Stimulated activated CD4-positive, alpha-beta T cell treated with anti-CD3 and anti-CD28 coated beads, Interleukin-15, amount 100 ng/mL, for 48 hours (primary cell): ENCODE results near the gene PNPLA1.

Source experiments
- DNase-seq, 2 donors: peaks; one replicate each; pipeline ENCODE4 v3.0.0-alpha.2; 2020; ENCODE audit warnings: low read depth in 2 of 2

The PNPLA1 gene

DNA sequence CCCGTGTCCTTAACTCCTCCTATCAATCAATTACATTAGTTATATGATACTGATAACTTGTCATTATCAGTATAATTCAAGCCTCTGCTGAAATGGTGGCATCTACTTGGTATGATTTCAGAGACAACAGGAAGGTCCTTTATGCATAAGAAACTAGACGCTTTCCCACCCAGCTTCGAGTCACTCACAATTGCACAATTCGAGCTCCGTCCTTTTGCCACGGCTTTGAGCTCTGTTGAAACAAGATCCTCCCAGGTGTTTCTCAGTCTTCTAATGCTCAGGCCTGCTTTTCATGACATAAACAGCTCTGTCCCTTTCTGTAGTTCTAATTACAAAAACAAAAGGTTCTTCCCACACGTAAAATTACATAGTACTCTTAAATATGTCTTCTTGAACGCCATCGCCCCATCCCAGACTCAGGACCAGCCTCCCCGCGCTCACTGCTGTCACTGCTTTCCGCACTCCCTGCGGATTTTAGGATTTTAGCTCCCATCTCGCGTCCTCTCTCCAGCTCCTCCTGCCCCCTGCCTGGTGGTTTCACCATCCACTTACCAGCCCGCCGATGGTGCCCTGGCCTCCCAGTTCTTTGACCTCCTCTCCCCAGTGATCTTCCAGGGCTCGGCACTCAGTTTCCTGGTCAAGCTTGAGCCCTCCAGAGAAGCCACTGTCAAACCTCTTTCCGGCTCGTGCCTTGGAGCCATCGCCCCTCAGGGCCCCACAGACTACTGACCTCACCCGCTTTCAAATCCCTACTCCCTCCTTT is 23.2 kb upstream of the PNPLA1 start:
- no peak for DNase-seq

GRCh38 chr6:36247693-36248092 is 22.2 kb upstream of the PNPLA1 start:
- DNase-seq = no peak

DNA sequence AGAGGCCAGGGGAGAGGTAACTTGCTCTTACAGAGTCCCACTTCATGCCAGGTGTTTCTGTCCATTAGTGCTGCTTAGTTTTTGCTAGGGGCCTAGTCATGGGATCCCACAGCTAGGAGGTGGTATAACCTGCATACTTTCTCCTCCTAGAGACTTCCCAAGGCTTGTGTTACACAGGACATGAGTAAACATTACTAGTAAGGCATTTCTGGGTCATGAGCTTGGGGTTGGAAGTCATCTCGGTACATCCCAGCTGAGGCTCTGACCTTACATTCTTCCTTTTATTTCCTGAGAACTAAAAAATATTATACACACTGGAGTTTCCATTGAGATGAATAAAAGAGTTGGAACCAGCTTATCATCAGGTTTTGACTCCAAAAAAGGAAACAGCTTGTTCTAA is 20.9 kb upstream of the PNPLA1 start:
- DNase-seq = no peak

DNA sequence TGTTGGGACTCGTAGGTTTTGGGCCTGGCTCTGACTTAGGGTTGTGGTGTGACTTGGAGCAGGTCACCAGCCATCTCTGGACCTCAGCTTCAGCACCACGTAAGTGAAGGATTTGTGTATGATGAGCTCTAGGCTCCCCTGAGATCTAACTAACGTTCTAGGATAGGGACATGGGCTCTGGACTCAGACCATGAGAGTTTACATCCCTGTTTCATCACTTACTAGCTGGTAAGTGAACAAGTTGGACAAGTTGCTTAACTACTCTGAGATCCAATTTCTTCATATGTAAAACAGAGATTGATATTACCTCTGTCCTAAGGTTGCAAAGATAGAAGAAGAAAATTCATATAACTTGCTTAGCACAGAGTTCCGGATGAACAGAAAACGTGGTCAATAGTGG is 20.3 kb upstream of the PNPLA1 start:
- no peak for DNase-seq

DNA sequence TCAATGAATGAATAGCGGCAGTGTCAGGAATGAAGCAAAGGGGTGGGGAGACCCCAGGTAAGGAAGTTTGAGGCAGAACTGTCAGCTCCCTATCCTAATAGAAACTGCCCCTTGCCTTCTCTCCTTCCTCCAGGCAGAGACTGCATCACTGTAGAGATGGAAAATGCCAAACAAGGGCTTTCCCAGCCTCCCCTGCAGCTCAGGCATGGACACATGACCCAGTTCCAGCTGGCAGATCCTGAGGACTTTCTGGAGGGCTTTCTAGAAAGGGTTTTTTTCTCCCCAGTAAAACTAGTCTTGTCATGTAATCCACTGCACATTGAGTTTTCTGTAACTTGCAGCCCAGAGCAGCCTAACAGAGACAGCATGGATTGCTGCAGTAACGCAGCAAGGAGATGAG is 17.9 kb upstream of the PNPLA1 start:
- no peak for DNase-seq

- no peak for DNase-seq
Observed at GRCh38 chr6:36263390-36264000, 6.4 kb upstream of the PNPLA1 start.

DNA sequence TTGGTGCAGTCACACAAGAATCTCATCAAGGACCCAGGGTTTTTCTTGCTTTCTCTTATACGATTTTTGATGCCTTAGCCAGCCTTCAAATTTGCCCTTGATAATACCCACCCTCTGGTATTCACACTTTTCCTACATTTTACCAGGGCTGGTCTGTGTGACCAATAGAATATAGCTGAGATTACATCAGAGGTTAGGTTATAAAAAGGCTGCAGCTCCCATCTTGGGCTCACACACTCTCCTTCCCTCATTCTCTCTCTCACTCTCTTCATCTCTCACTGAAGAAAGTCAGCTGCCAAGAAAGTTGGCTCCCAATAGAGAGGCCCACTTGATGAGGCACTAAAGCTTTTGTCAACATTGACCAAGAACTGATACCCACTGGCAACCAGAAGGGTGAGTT is 4.1 kb upstream of the PNPLA1 start:
- no peak for DNase-seq

DNA sequence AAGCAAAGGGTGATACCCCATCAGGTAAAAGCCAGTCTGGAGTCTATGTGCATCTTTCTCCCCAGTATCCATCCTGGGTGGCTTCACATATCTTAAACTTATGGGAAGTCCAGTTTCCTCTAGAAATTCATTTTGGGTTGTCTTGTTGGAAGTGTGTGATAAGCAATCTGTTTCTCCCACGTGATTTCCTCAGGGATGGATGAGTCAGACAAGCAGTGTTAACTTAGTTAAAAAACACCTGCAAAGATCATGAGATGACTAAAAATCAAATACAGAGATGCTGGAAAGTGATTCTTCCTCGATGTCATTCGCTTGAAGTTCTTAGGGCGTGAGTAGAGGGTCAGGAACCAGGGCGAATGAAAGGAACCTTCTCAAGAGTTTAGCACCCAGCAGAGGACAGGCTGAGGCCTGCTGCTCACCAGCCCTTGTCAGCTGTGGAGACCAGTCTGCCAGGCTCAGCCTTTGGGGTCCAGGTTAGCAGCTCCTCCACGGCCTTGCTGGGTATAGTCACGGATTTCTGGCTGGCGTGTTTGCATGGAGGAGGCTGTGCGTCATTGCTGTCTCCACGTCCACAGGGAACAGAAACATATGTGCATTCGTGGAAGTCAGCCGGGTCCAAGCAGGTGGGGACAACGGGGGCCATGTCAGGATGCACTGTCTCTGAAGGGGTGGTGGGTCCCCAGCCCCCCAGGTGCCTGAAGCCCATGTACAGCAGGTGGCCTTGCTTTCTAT is 2.8 kb upstream of the PNPLA1 start:
- no peak for DNase-seq

DNA sequence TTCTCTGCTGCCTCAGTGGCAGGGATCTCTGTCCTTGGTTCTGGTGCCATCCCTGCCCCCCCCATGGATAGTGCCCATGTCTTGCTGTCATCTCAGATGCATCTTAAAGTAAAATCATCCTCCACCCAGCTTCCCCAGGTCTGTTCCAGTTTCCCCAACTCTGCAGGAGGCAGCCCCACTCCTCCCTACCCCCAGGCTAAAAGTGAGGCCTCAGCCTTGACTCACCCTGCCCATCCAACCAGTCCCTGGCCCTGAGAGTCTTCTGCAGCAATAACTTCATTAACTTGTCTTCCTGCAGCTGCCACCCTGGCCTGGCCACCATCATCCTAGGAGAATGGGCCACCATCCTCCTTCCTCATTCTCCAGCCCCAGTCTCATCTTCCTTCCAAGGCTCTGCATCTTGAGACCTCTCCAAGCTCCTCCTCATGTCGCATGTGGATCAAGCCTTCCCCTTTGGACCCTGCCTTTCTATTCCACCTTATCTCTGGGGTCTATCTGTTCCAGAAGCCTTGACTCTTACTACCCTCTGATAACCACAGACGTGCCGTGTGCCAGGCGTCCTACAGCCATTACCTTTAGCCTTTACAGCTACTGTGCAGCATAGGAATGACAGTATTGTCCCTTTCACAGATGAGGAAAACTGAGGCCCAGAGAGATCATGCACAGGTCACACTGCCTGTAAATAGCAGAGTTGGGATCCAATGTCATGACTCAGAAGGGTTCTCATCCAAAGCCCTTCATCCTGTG is 2.0 kb upstream of the PNPLA1 start:
- DNase-seq = no peak

GRCh38 chr6:36268478-36269275 is 1.2 kb upstream of the PNPLA1 start:
- DNase-seq = no peak

DNA sequence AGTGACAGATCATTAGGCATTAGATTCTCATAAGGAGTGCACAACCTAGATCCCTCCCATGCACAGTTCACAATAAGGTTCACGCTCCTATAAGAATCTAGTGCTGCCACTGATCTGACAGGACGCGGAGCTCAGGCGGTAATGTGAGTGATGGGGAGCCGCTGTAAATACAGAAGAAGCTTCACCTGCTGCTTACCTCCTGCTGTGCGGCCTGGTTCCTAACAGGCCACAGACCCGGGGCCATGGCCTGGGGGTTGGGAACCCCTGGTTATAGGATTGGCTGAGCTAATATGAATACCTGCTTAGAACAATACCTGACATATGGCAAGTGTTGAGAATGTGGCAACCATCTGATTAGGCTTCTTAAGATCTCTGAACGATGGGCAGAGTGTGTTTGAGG is 2.4 kb downstream of the PNPLA1 start:
- no peak for DNase-seq

DNA sequence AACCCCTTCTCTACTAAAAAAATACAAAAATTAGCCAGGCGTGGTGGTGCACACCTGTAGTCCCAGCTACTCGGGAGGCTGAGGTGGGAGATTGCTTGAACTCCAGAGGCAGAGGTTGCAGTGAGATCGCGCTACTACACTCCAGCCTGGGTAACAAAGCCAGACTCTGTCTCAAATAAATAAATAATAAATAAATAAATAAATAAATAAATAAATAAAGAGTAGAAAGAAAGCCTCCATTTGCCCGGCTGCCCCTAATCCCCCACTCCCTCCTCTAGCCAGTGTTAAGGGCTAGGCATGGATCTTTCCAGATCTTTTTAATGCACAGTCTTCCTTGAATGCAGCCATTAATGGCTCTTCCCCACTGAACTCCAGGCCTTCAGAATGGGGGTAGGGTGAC is 3.2 kb downstream of the PNPLA1 start:
- no peak for DNase-seq

DNA sequence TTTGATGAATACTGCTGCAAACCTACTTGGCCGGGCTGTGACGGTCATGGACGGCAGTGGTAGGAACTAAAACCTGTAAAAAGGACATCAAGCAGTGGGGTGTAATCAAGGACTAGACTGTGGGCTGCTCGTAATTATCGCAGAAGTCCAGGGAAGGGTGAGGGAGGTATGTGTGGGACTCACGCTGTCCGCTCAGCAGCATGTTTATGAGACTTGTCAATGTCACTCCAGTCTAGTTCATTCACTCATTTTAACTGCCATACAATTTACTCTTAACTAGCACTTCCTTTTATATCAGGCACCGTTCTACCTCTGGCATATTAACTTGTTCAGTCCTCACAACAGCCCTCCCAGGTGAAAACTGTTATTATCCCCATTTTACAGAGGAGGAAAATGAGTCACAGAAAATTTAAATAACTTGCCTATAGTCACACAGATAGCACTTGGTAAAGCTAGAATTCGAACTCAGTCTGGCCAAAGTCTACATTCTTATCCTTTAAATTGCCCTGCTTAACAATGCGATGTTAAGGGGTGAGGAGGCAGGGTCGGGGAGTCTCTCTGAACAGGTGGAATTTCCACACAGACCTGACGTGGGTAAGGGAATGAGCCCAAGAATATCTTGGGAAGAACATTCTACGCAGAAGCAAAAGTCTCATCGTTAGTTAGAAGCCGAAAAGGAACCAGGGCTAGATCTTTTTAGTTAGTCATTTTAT is 4.1 kb downstream of the PNPLA1 start:
- DNase-seq = no peak

- no peak for DNase-seq
Observed at GRCh38 chr6:36276581-36277536, 7.0 kb downstream of the PNPLA1 start.

DNA sequence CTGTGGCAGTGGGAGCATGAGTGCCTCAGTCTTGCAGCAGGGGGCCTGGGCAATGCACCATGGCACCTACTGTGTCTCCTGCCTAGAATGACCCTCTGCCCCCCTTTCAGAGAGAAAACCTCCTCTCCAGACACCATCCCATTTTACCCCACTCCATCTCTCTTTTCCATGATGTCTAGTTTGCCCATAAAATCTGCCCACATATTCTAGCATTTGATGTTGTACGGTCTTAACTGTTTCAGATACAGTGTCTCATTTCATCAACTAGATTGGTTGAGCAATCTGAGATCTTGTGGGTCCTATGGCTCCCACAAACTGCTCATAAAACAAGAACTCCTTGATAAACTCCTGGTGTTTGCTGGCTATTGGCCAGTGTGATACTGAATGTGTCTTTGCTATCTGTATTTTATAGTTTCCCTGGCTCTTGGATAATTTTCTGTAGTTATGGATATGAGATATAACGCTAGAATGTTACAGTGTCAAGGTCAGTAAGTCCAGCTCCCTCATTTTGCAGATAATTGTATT is 8.1 kb downstream of the PNPLA1 start:
- no peak for DNase-seq

GRCh38 chr6:36280467-36280866 is 10.6 kb downstream of the PNPLA1 start:
- DNase-seq = no peak

DNA sequence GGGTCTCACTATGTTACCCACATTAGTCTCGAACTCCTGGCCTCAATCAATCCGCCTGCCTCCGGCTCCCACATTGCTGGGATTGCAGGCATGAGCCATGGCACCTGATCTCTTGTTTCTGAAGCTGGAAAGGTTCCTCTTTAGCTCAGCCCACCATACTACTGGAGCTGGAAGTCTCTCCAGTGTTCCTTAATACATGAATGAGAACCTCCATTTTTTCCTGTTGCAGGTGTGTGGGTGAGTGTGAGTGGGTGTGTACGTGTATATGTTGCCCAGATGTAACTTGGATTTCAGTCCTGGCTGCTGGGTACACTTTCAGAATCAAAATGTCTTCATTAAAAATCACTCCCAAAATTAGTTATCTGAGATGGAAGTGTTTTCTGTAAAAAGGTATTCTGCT is 11.1 kb downstream of the PNPLA1 start:
- no peak for DNase-seq

DNA sequence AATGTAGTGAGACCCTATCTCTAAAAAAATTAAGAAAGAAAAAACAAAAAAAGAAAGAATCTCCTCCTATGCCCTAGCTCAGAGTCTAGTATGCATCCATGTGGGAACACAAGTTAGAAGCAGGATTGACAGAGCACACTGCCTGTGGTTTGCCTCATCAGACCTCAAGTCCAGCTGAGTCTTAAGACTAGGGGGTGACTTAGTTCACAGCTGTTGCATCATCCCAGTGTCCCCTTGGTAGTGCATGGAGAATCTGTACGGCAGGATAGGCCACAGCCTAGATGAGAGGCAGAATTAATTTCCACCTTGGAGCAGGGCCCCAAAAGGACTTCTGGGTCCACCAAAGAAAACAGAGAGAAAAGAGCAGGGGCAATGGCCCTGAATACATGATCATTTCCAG is 13.7 kb downstream of the PNPLA1 start:
- DNase-seq = no peak

DNA sequence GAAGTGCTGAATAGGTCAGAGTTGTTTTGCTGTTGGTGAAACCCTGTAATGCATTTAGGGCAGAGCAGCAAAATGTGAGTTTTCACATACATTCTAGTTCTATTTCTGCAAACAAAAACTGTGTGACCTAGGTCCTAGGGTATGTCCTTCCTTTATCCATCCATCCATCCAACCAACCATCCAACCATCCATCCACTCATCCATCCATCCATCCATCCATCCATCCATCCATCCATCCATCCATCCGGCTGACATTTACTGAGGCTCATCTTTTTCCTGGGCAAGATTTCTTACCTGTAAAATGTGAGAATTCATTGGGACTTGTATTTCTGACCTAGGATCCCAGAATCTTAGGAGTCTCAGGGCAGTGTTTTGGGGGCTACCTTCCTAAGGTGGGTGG is 14.5 kb downstream of the PNPLA1 start:
- no peak for DNase-seq
